GM15510 (cell line): ENCODE measurements around the gene PCNX2.
A peak's percentile ranks its signal among the peaks of the same experiment; 100 is the strongest.

Experiments used
- POLR2A ChIP-seq: IDR thresholded peaks from 3 replicates; pipeline ENCODE4 v1.6.1; 2011; ENCODE audit warnings: borderline replicate concordance; ENCODE audit not compliant: insufficient read length; ENCODE audit errors: extremely low read depth

Gene PCNX2, protein sequence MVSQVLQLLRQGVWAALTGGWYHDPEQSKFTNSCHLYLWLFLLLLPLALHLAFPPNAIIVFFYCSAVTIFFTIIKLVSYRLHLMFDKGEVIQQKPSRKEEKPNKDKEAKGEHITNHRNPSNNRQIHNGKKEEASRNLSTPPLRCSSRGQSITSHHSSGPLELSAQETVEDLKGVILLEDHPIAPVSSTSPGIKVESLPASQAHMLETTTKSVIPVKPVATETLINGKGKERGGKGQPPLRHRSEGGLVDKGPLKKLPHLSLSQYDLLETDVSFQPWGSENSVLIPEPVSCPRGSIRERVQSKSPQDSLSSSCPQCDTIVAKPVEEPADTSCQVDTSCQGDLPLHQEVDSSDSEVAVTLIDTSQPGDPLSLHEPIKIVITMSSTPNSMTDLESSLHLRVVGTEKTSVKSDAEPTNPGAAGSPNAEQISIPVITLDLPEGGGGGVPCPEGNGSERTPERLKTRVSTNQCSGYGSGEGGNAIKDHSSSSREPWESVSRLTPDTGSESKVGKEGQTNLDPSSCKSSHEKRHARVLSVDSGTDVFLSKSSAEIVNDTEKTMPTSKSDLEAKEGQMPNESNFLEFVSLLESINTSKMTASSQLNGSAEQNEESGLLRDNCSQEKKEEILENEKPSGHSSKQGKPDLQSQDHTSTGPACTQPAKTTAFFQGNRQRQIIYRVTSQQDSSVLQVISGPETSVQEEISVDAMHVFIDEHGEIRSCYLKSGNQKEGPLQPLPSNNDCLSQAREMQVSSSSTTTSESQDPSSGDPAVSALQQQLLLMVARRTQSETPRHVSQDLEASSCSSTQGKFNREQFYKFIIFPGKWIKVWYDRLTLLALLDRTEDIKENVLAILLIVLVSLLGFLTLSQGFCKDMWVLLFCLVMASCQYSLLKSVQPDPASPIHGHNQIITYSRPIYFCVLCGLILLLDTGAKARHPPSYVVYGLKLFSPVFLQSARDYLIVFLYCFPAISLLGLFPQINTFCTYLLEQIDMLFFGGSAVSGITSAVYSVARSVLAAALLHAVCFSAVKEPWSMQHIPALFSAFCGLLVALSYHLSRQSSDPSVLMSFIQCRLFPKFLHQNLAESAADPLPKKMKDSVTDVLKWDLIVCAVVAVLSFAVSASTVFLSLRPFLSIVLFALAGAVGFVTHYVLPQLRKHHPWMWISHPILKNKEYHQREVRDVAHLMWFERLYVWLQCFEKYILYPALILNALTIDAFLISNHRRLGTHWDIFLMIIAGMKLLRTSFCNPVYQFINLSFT (N-terminal part only)

GRCh38 chr1:233295237-233295974 lies at the start of gene PCNX2:
TSS of gene PCNX2 (minus strand) at chr1:233295725. CDS start at chr1:233295478, 247 bp downstream.
- TF ChIP-seq POLR2A, result peak; percentile 68

GRCh38 chr1:233343262-233343661 lies 47.7 kb upstream of the PCNX2 start:
- no peak for TF ChIP-seq POLR2A

- TF ChIP-seq POLR2A, result no peak
These were observed 46.6 kb upstream of the PCNX2 start for GRCh38 chr1:233342086-233342485.

DNA sequence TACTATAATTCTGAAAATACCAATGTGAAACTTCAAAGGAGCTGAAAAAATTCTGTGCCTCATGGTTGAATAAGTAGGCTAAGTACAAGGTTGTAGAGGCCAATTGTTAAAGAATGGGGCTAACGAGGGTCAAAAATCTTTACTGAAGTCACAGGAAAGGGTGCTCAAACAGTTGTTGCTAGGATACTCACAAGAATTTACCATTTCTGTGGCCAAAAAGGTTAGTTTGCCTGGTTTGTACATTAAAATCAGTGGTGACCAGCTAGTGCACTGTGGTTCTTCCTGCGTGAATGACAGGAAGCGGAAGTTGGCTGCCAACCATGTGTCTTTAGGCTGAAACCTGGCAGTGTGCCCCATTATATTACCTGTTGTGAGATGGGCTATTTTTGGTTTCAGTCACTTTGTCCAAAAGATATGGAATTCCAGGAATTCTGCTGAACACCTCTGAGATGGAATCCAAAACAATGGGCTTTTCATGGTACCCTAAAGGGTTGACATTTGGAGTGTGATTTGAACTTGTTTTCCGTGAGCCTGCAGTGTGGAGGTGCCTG lies 45.5 kb upstream of the PCNX2 start:
- no peak for TF ChIP-seq POLR2A

GRCh38 chr1:233340031-233340555 lies 44.6 kb upstream of the PCNX2 start:
- no peak for TF ChIP-seq POLR2A

GRCh38 chr1:233338102-233338501 lies 42.6 kb upstream of the PCNX2 start:
- TF ChIP-seq POLR2A, result no peak

DNA sequence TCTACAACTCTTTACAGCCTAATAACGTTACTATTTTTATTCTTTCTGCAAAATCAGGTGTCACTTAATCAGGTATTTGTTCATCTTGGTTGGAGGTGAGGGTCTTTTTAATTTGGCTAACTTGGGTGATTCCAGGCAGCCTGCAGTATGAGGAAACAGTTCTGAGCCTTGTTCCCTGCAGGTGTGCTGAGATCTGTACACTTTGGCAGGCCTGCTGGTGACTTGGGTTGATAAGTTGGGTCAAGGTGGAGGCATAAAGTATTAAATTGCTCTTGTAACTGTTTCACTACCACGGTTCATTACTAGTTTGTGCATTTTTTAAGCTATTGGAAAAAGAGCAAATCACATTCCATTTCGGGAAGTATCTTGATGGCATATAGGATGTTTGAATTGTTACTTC lies 42.0 kb upstream of the PCNX2 start:
- no peak for TF ChIP-seq POLR2A

DNA sequence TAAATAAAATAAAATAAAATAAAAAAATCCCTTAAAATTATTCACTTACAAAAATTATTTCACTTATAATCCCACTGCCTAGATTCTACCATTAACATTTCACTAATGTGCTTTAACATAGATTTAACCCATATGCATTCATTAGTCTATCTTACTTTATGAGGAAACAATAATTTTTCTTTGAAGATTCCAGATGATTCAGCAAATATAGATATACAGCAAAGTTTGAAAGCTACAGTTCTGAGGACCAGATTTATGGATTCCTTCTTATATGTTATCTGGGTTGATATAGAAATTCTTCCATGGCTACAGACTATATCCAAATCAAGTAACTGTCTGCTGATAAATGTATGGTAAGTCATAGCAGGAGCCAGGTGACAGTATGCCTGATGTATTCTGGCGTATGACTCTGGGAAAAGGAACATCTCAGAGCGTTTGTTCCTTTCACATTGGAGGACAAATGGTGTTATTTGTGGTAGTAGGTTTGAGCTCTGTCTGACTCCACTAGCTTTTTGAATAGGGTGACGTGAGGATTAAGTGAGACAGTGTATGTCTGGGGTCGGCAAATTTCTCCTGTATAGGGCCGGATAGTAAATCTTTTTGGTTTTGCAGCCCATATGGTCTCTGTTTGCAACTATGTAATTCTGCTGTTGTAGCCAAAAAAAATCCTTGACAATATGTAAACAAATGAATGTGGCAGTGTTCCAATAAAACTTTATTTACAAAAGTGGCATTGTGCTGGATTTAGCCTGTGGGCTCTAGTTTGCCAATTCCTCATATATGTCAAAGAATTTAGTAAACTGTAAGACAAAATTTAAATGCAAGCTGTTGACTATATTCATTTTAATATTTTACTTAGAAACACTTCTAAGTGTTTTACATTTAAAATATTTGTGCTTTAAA lies 41.3 kb upstream of the PCNX2 start:
- no peak for TF ChIP-seq POLR2A

DNA sequence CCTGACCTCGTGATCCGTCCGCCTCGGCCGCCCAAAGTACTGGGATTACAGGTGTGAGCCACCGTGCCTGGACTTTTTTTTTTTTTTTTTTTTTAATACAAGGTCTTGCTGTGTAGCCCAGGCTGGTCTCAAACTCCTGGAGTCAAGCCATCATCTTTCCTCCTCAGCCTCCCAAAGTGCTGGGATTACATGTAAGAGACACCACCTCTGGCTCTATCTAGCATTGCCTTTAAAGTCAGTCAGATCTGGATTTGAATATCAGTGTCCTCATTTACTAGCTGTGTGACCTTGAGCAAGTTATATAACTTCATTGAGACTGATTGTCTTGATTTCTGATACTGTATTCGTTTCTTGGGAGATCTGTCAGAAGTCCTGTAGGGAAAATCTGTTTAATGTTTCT lies 38.6 kb upstream of the PCNX2 start:
- no peak for TF ChIP-seq POLR2A

GRCh38 chr1:233333086-233333485 lies 37.6 kb upstream of the PCNX2 start:
- no peak for TF ChIP-seq POLR2A

GRCh38 chr1:233331676-233332519 lies 36.4 kb upstream of the PCNX2 start:
- no peak for TF ChIP-seq POLR2A

- no peak for TF ChIP-seq POLR2A
These were observed 32.8 kb upstream of the PCNX2 start for GRCh38 chr1:233328142-233328921.
